Left forelimb (tissue), 1 donor: Measurements from ENCODE around the gene EEFSEC.
A peak's percentile ranks its signal among the peaks of the same experiment; 100 is the strongest.

Source experiments
- DNase-seq: peaks from one replicate; pipeline ENCODE4 v3.0.0-alpha.2; 2018; ENCODE audit warnings: low spot score

Gene EEFSEC

DNA sequence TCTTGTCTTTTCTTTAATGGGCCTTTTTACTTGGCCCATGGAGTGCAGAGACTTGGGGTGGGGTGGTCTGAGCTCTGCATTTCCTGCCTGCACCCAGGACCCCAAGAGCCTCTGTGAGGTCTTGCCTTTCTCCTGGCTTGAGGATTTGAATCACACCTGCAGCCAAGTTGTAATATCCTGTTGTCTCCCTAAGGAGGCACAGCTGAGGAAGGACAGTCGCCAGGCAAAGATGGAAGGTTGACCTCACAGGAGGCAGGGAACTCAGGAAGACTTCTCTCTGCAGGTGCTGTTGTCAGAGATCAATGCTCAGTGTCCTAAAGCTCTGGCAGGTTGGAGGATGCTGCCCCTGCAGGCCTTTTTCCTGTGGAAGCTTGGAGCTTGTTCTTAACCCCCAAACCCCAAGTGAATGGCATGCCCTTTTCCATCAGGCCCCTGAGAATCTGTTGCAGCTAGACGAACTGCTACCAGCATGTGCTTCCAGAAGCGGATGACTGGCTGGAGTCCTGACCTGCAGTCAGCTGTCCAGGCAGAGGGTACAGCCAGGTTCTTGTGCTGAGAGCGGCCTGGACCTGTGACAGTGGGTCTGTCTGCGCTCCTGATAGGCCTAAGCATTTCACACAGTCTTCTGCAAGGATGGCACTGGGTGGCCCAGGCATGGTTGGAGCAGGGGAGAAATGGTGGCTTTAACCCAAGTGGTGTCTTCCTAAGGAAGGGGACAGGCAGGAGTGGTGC is 120.0 kb downstream of the EEFSEC start:
- DNase-seq, result peak; percentile 61

DNA sequence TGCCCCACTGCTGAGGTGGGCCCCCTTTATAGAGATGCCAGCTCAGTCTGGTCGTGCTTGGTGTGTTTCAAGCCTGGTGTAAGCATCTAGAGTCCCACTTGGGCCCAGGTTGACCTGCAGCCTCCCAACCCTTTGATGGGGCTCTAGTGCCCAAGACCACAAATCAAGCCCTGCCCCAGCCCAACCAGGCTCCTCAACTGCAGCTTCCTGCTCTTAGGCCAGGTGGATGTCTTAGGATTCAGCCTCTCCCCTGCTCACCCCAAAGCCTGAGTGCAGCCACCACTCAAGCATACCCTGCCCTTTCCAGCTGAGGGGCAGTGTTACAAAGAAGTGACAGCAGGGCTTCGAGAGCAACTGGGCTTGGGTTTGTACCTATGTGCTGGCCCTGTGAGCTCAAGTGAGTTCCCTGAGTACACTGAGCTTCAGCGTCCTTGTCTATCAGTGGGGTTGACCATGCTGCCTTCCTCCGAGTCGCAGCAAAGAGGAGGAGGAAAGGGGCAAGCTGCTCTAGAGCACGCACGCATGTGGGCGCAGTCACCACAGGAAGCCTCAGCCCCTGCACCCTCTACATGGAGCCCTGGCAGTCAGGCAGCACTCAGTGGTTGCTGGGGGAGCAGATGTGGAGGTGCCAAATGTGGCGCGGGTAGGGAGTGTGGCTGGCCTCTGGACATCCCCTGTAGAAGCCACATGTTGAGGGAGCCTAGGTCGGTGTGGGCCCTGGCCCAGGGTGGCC is 120.7 kb downstream of the EEFSEC start:
- DNase-seq, result peak; percentile 40

DNA sequence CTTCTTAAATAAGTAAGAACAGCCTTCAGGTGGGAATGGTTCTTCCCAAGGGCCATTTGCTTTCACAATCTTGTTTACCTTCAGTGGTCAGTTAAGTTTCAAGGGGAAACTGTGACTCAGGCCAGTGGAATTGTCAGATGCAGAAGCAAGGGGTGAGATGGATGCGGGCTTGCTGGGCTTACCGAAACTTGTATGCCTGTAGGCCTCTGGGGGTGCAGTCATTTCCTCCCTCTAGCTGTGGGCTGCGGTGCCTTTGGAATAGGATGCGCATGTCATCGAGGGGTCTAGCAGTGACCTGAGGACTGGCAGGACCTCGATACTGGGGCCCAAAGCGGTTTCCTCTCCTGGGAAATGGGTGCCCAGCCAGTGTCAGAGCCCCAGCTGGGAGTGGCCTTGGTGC is 121.6 kb downstream of the EEFSEC start:
- DNase-seq, result peak; percentile 37

DNA sequence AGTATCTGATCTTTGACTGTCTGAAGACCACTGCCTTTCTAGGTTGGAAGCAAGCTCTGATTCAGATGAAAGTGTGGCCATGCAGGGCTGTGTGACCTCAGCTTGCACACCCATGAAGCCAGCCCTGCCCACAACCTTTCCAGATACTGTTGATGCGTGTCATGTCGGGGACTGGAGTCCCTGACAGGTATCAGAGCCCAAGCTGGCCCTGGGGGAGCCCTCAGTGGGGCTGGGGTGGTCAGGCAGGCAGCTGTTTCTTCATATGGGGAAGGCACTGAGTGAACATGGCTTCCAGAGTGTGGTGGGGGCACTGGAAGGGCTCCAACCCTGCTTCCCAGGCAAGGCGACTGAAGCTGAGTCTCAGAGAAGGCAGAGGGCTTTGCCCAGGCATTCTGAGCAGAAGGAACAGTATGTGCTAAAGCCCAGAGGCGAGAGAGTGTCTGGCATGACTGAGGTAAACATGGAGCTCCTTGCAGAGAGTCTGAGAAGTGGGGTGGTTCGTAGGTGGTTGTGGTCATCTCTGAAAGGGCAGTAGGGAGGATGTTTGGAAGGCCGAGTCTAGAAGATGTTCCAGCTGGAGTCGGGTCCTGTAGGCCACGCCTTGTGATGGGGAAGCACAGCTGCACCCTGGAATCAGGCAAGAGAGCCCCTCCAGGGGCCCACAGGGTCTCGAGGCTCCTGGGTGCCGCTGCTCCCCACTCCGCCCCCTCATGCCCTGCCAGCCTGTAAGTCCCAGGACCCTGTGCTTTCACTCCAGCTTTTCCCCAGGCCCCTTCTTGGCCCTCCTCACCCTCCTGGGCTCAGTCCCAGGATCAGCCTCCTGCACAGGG is 122.2 kb downstream of the EEFSEC start:
- DNase-seq, result peak; percentile 45

DNA sequence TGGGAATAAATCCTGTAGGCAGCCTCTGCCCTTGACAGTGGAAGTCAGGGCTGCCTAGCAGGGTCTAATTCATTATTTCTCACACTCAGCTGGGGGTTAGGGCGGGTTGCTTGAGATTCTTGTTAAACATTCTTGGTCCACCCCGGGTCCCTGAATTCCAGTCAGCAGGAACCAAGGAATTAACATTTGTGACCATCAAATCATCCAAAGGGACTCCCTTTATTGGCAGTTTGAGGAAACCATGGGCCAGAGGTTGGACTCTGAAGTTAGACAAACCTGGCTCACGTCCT is 122.8 kb downstream of the EEFSEC start:
- DNase-seq, result peak; percentile 31

DNA sequence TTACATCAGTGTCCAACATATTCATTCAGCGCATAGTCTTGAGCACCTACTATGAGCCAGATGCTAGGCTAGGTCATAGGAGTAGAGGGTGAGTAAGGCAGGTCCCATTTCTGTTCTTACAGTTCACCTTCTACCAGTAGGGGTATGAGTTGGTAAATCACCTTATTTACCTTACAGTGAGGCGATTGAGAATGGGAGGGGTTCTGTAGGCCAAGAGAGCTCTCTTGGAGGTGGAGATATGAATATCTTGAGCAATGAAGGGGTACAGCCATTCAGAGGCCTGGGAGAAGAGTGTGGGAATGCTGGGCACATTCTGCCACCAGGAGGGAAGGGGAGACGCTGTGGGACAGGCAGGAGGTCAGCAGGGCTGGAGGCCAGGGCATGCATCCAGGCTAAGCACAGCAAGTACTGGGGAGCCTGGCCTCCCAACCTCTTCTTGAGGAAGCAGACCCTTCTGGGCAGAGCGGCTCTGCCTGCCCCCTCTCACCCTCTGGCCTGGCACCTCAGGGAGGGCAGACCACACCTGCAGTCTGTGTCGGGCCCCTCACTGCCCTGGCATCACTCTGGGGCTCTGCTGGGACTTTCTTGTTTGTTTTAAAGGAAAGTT is 123.4 kb downstream of the EEFSEC start:
- peak; percentile 17 for DNase-seq

DNA sequence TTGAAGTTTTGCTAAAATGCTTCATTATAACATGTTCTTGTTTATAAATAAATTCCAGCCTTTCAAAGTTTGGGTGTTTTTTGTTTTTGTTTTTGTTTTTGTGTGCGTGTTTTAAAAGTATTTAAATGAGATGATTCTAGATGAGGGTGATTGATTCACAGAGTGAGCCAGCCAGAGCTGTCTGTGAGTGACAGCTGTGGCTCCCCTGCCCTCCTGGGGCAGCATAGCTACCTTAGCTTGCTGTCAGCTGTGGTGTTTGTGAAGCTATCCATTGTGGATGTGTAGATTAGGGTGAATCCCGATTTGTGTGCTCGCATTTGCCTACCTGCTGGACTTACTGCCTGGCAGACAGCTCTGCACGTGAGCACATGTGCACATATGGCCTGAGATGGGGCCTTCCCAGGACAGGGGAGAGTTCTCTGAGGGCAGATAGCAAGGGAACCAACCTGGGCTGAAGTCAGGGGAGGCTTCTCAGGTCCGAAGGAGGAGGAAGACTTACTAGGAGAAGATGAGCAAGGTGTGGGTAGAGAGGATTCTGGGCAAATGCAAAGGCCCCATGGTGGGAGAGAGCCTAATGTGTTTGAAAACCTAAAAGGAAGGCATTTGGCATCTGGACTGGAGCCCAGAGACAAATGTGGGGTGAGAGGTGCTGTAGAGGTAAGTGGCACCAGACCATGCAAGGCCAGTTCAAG is 124.2 kb downstream of the EEFSEC start:
- peak; percentile 54 for DNase-seq

DNA sequence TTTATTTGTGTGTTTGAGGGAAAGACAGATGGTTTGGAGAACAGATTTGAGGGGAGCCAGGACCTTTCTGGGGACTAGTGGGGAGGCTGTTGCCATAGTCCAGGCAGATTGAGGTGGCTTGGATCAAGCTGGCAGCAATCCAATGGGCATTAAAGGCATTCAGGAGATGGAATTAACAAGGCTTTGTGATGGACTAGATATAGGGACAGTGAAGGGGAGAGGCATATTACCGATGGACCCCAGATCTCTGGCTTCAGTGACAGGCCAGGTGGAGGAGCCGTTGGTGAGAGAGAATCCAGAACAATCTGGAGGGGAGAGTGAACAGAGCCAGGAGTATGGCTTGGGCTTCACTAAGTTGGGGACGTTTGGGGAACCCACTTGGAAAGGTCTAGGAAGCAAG is 124.8 kb downstream of the EEFSEC start:
- DNase-seq, result peak; percentile 49

DNA sequence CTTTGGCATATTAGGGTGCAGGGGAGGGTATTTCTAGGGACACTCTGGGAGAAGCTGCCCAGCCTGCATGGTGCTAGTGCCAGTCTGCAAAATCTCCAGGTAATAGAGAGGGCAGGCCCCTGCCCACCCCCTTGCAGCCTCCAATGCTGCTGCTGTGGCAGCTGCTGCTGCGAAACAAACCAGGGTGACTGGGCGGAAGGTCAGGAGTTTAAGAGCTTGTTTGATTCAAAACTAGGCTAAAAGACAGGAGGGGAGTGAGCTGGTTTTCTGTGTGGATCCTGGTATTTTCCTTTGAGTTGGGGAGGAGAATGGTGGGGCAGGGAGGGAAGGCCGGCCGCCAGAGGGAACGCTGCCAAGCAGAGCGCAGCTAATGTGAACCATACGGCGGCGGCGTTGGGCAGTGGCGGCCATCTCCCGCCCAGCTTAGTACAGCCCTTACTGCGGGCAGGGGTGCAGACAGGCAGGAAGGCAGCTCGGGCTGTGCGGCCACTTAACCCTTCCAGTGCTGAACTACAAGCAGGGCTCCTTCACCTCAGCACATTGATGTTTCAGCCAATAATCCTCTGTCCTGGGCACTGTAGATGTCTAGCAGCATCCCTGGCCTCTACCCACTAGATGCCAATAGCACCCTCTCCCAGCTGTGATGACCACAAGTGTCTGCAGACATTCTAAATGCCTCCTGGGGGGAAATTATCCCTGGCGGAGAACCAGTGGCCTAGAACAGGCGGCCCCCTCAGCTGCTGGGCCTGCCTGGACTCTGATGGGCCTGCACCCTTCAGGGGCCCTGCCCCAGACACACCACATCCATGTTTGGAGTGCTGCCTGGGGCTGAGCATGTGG is 125.7 kb downstream of the EEFSEC start:
- DNase-seq, result peak; percentile 92

DNA sequence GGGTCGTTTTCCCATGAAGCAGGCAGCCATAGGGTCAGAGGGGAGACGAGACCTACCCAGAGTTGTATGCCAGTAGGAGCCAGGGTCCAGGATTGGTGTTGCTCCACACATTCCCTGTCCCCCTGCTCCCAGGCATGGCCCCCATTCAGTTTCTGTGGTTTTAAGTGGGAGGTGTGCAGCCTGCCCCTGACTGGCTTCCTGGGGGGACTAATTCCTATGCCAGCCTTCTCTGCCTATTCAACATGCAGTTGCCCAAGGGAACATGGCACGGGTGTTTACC is 126.3 kb downstream of the EEFSEC start:
- no peak for DNase-seq

DNA sequence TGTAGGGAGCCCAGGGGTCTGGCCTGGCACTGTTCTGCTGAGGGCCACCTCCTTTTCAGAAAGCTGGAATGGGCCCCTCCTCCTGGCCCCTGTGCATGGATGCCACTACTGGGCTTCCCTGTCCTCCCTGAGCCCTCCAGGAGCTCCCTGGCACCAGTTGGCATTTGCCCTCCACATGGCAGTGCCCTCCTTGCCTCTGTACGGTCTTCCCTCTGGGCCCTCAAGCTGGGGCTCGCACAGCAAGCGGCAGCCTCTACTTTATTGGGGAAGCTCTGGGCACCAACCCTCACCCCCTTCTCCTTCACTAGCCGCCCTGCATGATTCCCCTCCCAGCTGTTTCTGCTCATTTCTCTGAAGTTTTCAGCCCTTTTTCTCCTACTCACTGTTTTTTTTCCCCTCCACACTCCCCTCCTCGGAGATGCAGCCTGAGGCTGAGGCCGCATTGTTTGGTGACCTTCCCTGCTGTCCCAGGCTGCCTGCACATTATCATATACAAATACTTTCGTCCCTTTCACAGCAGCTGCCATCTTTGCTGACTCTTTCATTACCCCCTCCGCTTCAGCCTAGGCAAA is 127.3 kb downstream of the EEFSEC start:
- DNase-seq, result peak; percentile 36

DNA sequence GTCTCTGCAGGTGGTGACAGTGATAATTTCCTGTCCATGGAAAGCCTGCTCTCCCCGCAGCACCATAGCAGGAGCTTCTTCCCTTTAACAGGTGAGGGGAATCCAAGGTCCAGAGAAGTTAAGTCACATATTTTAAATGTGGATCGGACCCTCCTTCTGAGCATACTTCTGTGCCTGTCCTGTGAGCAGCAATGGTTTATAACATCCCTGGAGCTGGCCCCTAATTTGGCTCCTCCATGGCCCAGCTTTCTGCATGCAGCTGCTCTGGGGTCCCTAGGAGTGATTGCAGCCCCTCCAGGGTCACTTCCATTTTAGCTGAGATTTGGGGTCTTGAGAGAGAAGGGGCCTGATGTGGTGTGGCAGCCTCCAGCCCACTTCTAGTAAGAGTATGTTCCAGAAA is 127.8 kb downstream of the EEFSEC start:
- DNase-seq, result no peak

DNA sequence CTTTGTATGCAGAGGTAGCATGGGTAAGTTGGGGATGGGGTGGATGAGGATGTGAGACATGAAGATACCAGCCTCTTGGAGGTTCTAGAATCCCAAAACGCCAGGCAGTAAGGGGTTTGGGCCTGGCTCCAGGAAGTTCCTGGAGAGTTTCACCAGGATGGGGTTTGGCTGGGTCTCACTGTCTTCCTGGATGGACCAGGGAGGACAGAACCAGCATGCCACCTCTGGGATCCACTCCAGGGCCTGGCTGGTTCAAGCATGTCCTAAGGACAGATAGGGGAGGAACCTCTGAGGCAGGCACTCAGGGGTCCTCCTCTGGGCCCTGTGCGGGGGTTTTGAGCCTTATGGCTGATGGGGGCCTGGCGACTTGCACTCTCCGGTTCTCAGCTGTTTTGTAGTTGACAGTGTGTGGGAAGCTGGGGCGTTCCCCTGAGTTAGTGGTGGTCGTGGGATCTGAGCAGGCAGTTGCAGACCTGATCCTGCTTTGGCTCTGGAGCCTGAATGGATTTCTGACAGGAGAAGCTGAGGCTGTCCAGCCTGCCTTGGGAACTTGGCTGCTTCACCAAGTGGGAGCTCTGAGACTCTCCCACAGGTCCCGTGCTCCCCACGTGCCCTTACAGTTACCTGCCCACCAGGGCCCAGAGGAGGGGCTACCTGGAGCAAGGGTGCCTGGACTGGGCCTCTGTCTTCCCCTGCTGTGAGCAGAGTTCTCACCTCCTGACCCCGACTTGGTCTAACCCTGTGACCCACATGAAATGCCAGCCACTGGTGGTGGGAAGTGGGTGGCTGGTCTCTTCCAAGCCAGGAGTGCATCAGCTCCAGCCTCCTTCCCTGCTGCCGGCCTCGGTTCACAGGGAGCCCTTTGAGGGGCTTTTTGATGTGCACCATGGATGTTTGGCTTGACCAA is 128.4 kb downstream of the EEFSEC start:
- DNase-seq, result peak; percentile 56

DNA sequence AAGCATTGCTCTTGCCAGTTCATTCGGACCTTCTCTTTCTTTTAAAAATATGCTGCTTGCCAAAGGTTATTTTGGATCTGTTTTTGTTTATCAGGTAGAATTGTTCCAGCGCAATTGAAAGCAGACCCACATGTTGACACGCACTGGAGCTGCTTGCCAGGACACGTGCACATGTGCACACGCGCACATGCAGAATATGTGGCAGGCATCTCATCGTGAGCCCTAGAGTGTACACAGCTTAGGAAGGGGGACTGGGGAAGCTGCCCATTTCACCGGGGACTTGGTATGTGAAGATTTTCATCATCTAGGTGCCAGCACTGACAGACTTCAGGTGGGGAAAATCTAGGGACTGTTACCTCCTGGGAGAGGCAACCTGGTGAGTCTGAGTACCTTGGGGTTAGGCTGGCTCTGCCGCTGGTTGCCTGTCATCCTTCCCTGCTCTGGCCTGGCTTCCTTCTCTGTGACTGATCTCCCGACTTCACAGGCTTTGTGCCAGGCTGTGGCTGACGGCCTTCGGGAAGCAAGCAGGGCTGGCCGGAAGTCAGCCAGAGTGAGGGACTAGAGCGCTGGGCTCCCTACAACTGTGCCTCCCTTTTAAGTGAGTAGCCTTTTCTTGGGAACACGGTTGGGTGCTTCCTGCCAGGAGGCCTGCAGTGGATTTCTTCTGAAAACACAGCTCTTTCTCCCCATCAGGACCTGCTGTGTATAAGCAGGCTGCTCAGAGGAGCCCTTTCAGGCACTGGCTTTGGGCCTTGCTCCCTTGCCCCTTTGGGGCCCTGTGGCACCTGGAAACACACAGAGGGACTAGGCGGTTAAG is 129.3 kb downstream of the EEFSEC start:
- DNase-seq, result peak; percentile 65

DNA sequence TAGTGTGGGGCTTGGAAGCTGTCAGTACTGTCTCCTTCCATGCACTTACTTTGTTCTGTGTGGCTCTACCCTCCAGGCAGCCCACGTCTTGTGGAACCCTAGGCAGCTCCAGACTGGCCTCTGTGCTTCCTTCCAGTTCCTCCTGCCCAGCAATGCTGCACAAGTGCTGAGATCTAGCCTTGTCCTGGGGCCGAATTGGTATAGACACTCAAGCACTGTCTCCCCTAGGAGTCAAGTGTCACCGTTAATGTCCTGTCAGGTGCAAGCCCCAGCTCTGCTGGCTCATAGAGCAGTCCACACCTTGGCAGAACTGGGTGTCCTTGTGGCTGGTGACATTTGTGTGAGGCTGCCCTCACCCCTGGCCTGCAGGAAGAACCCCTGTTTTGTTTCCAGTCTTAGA is 130.1 kb downstream of the EEFSEC start:
- peak; percentile 63 for DNase-seq

DNA sequence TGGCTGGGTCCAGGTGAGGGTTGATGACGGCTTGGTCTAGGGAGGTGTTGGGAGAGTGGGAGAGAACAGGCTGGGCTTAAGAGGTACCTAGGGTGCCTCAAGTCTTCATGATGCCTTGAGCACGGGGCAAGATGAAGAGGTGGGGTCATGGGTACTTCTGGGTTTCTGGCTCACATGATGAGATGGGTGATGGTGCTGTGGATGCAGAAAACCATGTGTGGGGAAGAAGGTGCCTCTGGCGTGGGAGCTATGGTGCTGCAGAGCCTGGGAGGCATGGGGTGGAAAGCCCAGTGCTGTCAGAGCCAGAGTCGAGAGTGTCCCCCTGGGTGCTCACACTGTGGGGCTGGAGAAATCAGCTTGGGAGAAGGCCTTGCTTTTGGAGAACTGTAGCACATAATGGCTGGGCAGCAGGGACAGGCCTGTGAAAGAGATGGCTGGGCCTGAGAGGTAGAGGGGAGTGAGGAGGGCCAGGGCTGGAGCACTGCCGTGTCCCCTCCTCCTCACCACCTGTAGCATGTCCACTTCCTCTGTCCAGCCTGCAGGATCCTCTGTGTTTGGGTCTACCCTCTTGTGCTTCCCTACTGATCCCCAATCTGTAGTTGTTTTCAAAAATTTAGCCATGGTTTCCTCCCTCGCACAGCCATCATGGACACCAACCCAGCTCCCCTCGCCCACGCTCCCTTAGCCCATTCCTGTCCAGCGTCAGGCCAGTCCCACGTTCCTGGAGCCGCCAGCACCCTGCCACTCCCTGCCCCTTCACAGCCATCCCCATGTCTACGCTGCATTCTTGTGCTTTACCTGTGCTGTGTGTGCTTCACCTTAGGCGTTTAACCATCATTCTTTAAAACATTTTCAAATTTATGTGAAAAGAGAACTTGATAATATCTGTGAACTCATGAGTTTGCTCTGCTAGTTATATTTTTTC is 132.0 kb downstream of the EEFSEC start:
- DNase-seq, result no peak

DNA sequence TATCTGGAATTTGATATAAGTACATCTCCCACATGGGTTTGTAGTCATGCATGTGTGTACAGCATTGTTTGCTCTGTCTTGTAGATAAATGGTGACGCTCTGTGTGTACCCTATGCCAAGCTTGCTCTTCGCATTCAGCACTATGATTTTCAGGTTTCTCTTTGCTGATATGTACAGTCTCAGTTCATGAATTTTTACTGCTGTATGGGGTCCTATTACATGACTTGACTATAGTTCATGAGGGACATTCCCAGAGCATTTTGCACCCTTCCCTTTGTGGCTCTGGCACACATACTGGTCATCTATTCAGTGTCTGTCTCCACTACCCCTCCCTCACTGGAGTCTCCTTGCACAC is 132.7 kb downstream of the EEFSEC start:
- no peak for DNase-seq

DNA sequence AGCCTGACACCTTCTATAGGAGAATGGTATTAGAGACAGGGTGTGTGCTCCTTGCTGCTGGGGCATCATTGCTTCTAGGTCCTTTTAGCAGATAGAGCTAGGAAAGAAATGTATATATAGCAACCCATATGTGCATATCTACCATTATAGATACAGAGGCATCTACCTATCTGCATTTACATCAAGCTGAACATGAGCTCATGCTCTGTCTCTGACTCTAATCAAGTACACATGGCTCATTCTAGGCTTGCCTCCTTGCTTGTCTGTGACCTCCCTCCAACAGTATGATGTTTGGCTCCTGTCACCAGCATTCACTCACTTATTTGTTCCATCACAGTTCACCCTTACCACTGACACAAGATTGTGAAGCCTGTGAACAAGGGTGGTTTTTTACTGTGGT is 133.4 kb downstream of the EEFSEC start:
- DNase-seq, result no peak
